ENCODE results near the gene SLC39A11. TPM values are rescaled to one million over a fixed set of nuclear protein-coding genes. Genes with fewer than 3 reads are reported as not detected.
"Not testable (repeated sequence)": the region's sequence is repeated elsewhere in the genome, so short reads cannot be mapped to it uniquely, and the experiment has no call there.

Gene SLC39A11
- total and polyA plus RNA-seq, 8 donors, result 5.2 to 62.0 (median 12.9) TPM

- DNase-seq, result no peak
- Histone ChIP-seq H3K4me1 (peaks cover 0 to 15% (median 6%) of the 10 kb centered on the region in 4 donors), H3K27me3 (no peaks in the 10 kb centered on the region), H3K9me3 (no peaks in the 10 kb centered on the region), H3K4me3 (no peak overlapping the region), H3K36me3 (no peaks in the 10 kb centered on the region), H3K27ac (peak overlapping the region in 2 of 5 donors; percentile 23 to 48)
- intact Hi-C loops (cut with DNase I; ENCODE audit: low total_unique reads), result no loop called here
- TF ChIP-seq EP300 (IDR thresholded peaks at IDR 0.05), result no peak
- no peak for TF ChIP-seq CTCF (IDR thresholded peaks at IDR 0.05)
- no peak for TF ChIP-seq POLR2A (IDR thresholded peaks at IDR 0.05)
- TF ChIP-seq POLR2AphosphoS5 (IDR thresholded peaks at IDR 0.05), result no peak
- 68 to 73% (median 68%) methylated on average over 7 of the region's 7 CpGs for WGBS, 5 donors
Measured at GRCh38 chr17:73010414-73010813, 82.1 kb downstream of the SLC39A11 start.

GRCh38 chr17:73007407-73007806, 85.1 kb downstream of the SLC39A11 start:
- intact Hi-C loops (cut with DNase I; ENCODE audit: low total_unique reads), result no loop called here
- peak overlapping the region in 2 of 5 donors; percentile 17 to 20 for H3K27ac ChIP-seq
- no peaks in the 10 kb centered on the region for H3K27me3 ChIP-seq
- peaks cover 0 to 15% (median 6%) of the 10 kb centered on the region in 4 donors for H3K4me1 ChIP-seq
- H3K9me3 ChIP-seq, result no peaks in the 10 kb centered on the region
- H3K36me3 ChIP-seq, result no peaks in the 10 kb centered on the region
- 37 to 47% (median 40%) methylated on average over 7 of the region's 7 CpGs for WGBS, 5 donors
- peak; percentile 25 to 57 for DNase-seq
- no peak overlapping the region for H3K4me3 ChIP-seq
- TF ChIP-seq CTCF (IDR thresholded peaks at IDR 0.05) (no peak), POLR2AphosphoS5 (IDR thresholded peaks at IDR 0.05) (peak in 1 of 3 donors; percentile 48), POLR2A (IDR thresholded peaks at IDR 0.05) (no peak), EP300 (IDR thresholded peaks at IDR 0.05) (no peak)

GRCh38 chr17:73005360-73005759, 87.1 kb downstream of the SLC39A11 start:
- WGBS, 5 donors, result 83 to 85% (median 84%) methylated on average over 8 of the region's 8 CpGs
- TF ChIP-seq POLR2AphosphoS5 (IDR thresholded peaks at IDR 0.05) (no peak), POLR2A (IDR thresholded peaks at IDR 0.05) (no peak), EP300 (IDR thresholded peaks at IDR 0.05) (no peak), CTCF (IDR thresholded peaks at IDR 0.05) (no peak)
- Histone ChIP-seq H3K36me3 (no peaks in the 10 kb centered on the region), H3K27ac (no peak overlapping the region), H3K9me3 (no peaks in the 10 kb centered on the region), H3K27me3 (no peaks in the 10 kb centered on the region), H3K4me1 (peaks cover 0 to 15% (median 3%) of the 10 kb centered on the region in 4 donors), H3K4me3 (no peak overlapping the region)
- no peak for DNase-seq
- intact Hi-C loops (cut with DNase I; ENCODE audit: low total_unique reads), result no loop called here

GRCh38 chr17:73003487-73003886, 89.0 kb downstream of the SLC39A11 start:
- Histone ChIP-seq H3K36me3 (no peaks in the 10 kb centered on the region), H3K4me1 (peaks cover 0 to 15% (median 3%) of the 10 kb centered on the region in 4 donors), H3K4me3 (no peak overlapping the region), H3K27ac (no peak overlapping the region), H3K9me3 (no peaks in the 10 kb centered on the region), H3K27me3 (no peaks in the 10 kb centered on the region)
- no peak for TF ChIP-seq POLR2AphosphoS5 (IDR thresholded peaks at IDR 0.05)
- TF ChIP-seq EP300 (IDR thresholded peaks at IDR 0.05), result no peak
- no peak for TF ChIP-seq POLR2A (IDR thresholded peaks at IDR 0.05)
- intact Hi-C loops (cut with DNase I; ENCODE audit: low total_unique reads), result no loop called here
- no peak for DNase-seq
- WGBS, 5 donors, result 82 to 89% (median 87%) methylated on average over 6 of the region's 6 CpGs

GRCh38 chr17:73000832-73001231, 91.7 kb downstream of the SLC39A11 start:
- DNase-seq, result no peak
- Histone ChIP-seq H3K4me3 (no peak overlapping the region), H3K9me3 (no peaks in the 10 kb centered on the region), H3K27me3 (no peaks in the 10 kb centered on the region), H3K27ac (no peak overlapping the region), H3K36me3 (peaks cover 0 to 5% (median 0%) of the 10 kb centered on the region in 4 donors), H3K4me1 (no peaks in the 10 kb centered on the region)
- WGBS, 5 donors, result 83 to 95% (median 86%) methylated on average over 3 of the region's 3 CpGs
- intact Hi-C loops (cut with DNase I; ENCODE audit: low total_unique reads), result no loop called here
- no peak for TF ChIP-seq EP300 (IDR thresholded peaks at IDR 0.05)
- TF ChIP-seq POLR2AphosphoS5 (IDR thresholded peaks at IDR 0.05), result no peak
- no peak for TF ChIP-seq POLR2A (IDR thresholded peaks at IDR 0.05)
- no peak for TF ChIP-seq CTCF (IDR thresholded peaks at IDR 0.05)

GRCh38 chr17:72999474-72999873, 93.0 kb downstream of the SLC39A11 start:
- H3K9me3 ChIP-seq; intact Hi-C loops (cut with DNase I; ENCODE audit: low total_unique reads); H3K27ac ChIP-seq; DNase-seq; H3K4me3 ChIP-seq; H3K27me3 ChIP-seq; H3K36me3 ChIP-seq; H3K4me1 ChIP-seq: not testable (repeated sequence)
- WGBS, 5 donors, result 68 to 82% (median 74%) methylated on average over 5 of the region's 5 CpGs
